Hepatocyte (in vitro differentiated cells): ENCODE results near the gene KPNA3.

Experiments used
- EZH2 ChIP-seq: fragments of 200-600 bp; sonication (generic); IDR thresholded peaks from 2 replicates; pipeline ENCODE4 v1.6.1; 2016; ENCODE audit warnings: antibody characterized with exemption, mild to moderate bottlenecking, borderline replicate concordance
- TF ChIP-seq, protein P1 (sequence below): fragments of 200-600 bp; sonication (generic); IDR thresholded peaks from 2 replicates; pipeline ENCODE4 v1.5.1; 2016; ENCODE audit warnings: antibody characterized with exemption, mild to moderate bottlenecking; ENCODE audit not compliant: poor library complexity

DNA sequence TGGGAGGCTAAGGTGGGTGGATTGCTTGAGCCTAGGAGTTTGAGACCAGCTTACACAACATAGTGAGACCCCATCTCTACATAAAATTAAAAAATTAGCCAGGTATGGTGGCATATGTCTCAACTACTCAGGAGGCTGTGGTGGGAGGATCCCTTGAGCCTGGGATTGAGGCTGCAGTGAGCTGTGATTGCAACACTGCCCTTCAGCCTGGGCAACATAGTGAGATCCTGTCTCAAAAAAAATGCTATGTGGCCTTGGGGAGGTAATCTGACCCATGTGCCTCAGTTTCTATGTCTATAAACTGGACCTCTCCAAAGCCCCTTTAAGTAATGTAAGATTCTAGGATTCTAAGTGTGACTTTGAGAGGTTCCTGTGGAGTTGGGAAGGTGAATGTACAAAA, 139.0 kb downstream of the KPNA3 start:
- TF ChIP-seq, protein P1, sequence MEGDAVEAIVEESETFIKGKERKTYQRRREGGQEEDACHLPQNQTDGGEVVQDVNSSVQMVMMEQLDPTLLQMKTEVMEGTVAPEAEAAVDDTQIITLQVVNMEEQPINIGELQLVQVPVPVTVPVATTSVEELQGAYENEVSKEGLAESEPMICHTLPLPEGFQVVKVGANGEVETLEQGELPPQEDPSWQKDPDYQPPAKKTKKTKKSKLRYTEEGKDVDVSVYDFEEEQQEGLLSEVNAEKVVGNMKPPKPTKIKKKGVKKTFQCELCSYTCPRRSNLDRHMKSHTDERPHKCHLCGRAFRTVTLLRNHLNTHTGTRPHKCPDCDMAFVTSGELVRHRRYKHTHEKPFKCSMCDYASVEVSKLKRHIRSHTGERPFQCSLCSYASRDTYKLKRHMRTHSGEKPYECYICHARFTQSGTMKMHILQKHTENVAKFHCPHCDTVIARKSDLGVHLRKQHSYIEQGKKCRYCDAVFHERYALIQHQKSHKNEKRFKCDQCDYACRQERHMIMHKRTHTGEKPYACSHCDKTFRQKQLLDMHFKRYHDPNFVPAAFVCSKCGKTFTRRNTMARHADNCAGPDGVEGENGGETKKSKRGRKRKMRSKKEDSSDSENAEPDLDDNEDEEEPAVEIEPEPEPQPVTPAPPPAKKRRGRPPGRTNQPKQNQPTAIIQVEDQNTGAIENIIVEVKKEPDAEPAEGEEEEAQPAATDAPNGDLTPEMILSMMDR = no peak
- TF ChIP-seq EZH2 = no peak
